Activated T-helper 2 cell treated with anti-CD3 and anti-CD28 coated beads, Interferon-gamma antibody, Interleukin-2, Interleukin-4, amounts not matched to agents 10 μg/mL and 5 μg/mL and 100 μg/mL, durations not matched to agents 14 hours and 24 hours and 36 hours (primary cell): Measurements from ENCODE around the gene KLKB1. TPM values are rescaled to one million over a fixed set of nuclear protein-coding genes. Genes with fewer than 3 reads are reported as not detected.

ENCODE experiments used
- total RNA-seq: library from RNA; stranded (reverse); gene quantifications from 2 replicates; pipeline ENCODE4 v1.2.3, GENCODE V29; 2022

KLKB1 gene
- total RNA-seq, 1 donor from 2014 or later, result not detected

Other genes starting within 250 kb of the KLKB1 start
- not detected in 2 replicates for gene TLR3, start 158.4 kb upstream of the KLKB1 start, total RNA-seq
- 0.30 and 0.60 TPM in 2 replicates for gene FAM149A, start 122.8 kb upstream of the KLKB1 start, total RNA-seq
- gene CYP4V2, start 35.9 kb upstream of the KLKB1 start, total RNA-seq, result 8.5 and 8.9 TPM in 2 replicates
- gene F11, start 38.7 kb downstream of the KLKB1 start, total RNA-seq, result not detected in 2 replicates